Right lobe of liver (tissue), 4 donors: ENCODE results near the gene GOLIM4.

ENCODE experiments used
- CTCF ChIP-seq, 4 donors: fragments of 200-600 bp in 3 of 4; fragments of 450-650 bp in 1 of 4; IDR thresholded peaks; one replicate each; pipeline versions ENCODE4 v1.5.1 to v1.8.0; 2016 to 2022; ENCODE audit warnings: antibody characterized with exemption in 4 of 4, mild to moderate bottlenecking in 2 of 4
- POLR2A ChIP-seq: fragments of 450-650 bp; IDR thresholded peaks from one replicate; pipeline ENCODE4 v1.6.1; 2017; ENCODE audit warnings: antibody characterized with exemption, mild to moderate bottlenecking
- donor health status: DM: no; HTN: no; CAD: no.
- donor health status: DM: no; HTN: no; CAD: no.
- donor health status: DM: no; HTN: yes; CAD: no.

DNA sequence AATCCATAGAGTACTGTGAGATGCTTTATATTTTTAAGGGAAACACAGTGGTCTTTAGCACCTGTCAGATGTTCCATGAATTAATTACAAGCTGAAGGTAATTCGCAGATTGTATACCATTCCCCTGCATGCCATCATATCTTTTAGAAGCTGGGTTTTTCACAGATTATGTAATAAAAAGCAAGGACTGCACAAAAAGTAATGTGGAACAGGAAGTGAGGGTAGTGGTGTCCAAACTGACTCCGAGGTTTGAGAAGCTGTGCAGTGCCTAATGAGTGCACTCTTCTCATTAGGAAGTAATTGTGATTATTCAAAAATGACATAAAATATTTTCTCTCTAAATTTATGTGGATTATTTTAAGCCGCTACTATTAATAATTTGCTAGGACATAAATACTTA lies 123.2 kb downstream of the GOLIM4 start:
- TF ChIP-seq CTCF (IDR thresholded peaks at IDR 0.05) (no peak), POLR2A (no peak)
